RWPE2 (cell line): ENCODE results near the gene GNL3.

Experiments
- ATAC-seq: fragments of 200-7000 bp; cut with Tn5 transposase; 3 replicates; pipeline ENCODE4 v1.9.1; 2021; ENCODE audit warnings: low read depth
- DNase-seq: peaks from one replicate; pipeline ENCODE4 v3.0.0-alpha.2; 2020; ENCODE audit warnings: low spot score
- H3K27ac ChIP-seq: fragments of 450-650 bp; 2 replicates; pipeline ENCODE4 v1.5.1; 2017; ENCODE audit warnings: mild to moderate bottlenecking; ENCODE audit not compliant: poor library complexity, severe bottlenecking
- H3K27me3 ChIP-seq: fragments of 250-450 bp; sonication (Bioruptor Pico); 2 replicates; pipeline ENCODE4 v1.5.1; 2021; ENCODE audit warnings: mild to moderate bottlenecking, moderate library complexity; ENCODE audit not compliant: insufficient read depth, poor library complexity, severe bottlenecking
- H3K36me3 ChIP-seq: fragments of 250-450 bp; sonication (Bioruptor Pico); 2 replicates; pipeline ENCODE4 v1.5.1; 2020; ENCODE audit warnings: low read depth, mild to moderate bottlenecking, moderate library complexity
- H3K4me1 ChIP-seq: fragments of 250-450 bp; sonication (Bioruptor Pico); 2 replicates; pipeline ENCODE4 v1.5.1; 2021; ENCODE audit warnings: mild to moderate bottlenecking, moderate library complexity; ENCODE audit not compliant: insufficient read depth, poor library complexity, severe bottlenecking
- H3K4me3 ChIP-seq: fragments of 250-450 bp; sonication (Bioruptor Pico); 2 replicates; pipeline ENCODE4 v1.5.1; 2021; ENCODE audit warnings: mild to moderate bottlenecking, moderate library complexity; ENCODE audit not compliant: severe bottlenecking
- H3K9me3 ChIP-seq: fragments of 250-450 bp; sonication (Bioruptor Pico); 2 replicates; pipeline ENCODE4 v1.5.1; 2021; ENCODE audit warnings: mild to moderate bottlenecking, moderate library complexity; ENCODE audit not compliant: severe bottlenecking
- CTCF ChIP-seq: fragments of 450-650 bp; IDR thresholded peaks from one replicate; pipeline ENCODE4 v1.5.1; 2017; ENCODE audit warnings: mild to moderate bottlenecking, moderate library complexity; ENCODE audit not compliant: poor library complexity, severe bottlenecking

The GNL3 gene

GRCh38 chr3:52703341-52703740, 17.5 kb downstream of the GNL3 start:
- Histone ChIP-seq H3K36me3 (peaks cover 38% of the 10 kb centered on the region), H3K4me3 (no peak overlapping the region), H3K9me3 (no peaks in the 10 kb centered on the region), H3K27ac (no peak overlapping the region), H3K27me3 (no peaks in the 10 kb centered on the region), H3K4me1 (peaks cover 9% of the 10 kb centered on the region)
- TF ChIP-seq CTCF: no peak
- DNase-seq (no peak), ATAC-seq (no peak)

GRCh38 chr3:52704611-52705437, 19.0 kb downstream of the GNL3 start:
- peaks cover 31% of the 10 kb centered on the region for H3K36me3 ChIP-seq
- peak overlapping the region; percentile 97 for H3K4me3 ChIP-seq
- H3K27ac ChIP-seq: peak overlapping the region; percentile 64
- peaks cover 9% of the 10 kb centered on the region for H3K4me1 ChIP-seq
- no peak for DNase-seq
- no peaks in the 10 kb centered on the region for H3K9me3 ChIP-seq
- TF ChIP-seq CTCF: no peak
- ATAC-seq: peak; percentile 22
- H3K27me3 ChIP-seq: no peaks in the 10 kb centered on the region

GRCh38 chr3:52705438-52705687, 19.5 kb downstream of the GNL3 start:
- Histone ChIP-seq H3K4me3 (peak overlapping the region; percentile 97), H3K9me3 (no peaks in the 10 kb centered on the region), H3K27ac (peak overlapping the region; percentile 64), H3K4me1 (peaks cover 9% of the 10 kb centered on the region), H3K27me3 (no peaks in the 10 kb centered on the region), H3K36me3 (peaks cover 26% of the 10 kb centered on the region)
- TF ChIP-seq CTCF: no peak
- DNase-seq (peak; percentile 64), ATAC-seq (no peak)

- Histone ChIP-seq H3K4me3 (peak within 1 kb of the TSS; percentile 97), H3K27me3 (no peaks in the 10 kb centered on the region), H3K4me1 (peaks cover 9% of the 10 kb centered on the region), H3K36me3 (peaks cover 25% of the 10 kb centered on the region), H3K27ac (peak within 1 kb of the TSS; percentile 64), H3K9me3 (no peaks in the 10 kb centered on the region)
- no peak for TF ChIP-seq CTCF
- DNase-seq (peak; percentile 82), ATAC-seq (peak; percentile 93)
These were observed 20.2 kb downstream of the GNL3 start, which contains the start of the genes GLT8D1 and SPCS1 for GRCh38 chr3:52705688-52706686. Gene GLT8D1 (minus strand): TSS chr3:52705791. CDS start chr3:52700460, 5,331 bp downstream. Gene SPCS1 (plus strand): TSS chr3:52706106. CDS start chr3:52706247, 141 bp downstream.
